Stimulated activated naive CD8-positive, alpha-beta T cell treated with anti-CD3 and anti-CD28 coated beads, Interleukin-15, Interleukin-2, amounts not matched to agents 100 U/mL and 50 U/mL, for 24 hours (primary cell): Measurements from ENCODE around the gene ZEB1.
"Not testable (repeated sequence)": the region's sequence is repeated elsewhere in the genome, so short reads cannot be mapped to it uniquely, and the experiment has no call there.

Source experiments
- ATAC-seq: fragments of 150-1000 bp; cut with Tn5 transposase; one replicate; pipeline ENCODE4 v1.10.0; 2021
- DNase-seq: peaks from one replicate; pipeline ENCODE4 v3.0.0; 2021

The ZEB1 gene

DNA sequence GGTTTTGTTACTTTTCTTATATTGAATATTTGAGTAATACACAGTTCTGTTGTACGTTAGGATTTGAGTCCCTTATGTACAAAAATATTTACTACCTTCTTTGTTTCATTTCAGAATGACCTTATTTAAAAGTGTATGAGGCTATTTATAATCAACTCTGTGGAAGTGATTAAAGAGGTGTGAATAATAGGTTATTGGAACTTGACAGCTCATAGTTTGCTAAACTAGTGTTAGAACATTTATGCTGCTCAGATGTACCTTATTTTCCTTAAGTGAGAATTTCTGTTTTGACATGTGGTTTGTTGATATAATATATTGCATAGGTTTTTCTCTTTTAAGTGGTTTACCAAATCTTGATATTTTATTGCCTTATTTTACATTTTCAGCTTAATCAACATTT is 105.5 kb downstream of the ZEB1 start:
- ATAC-seq (peak; percentile 40), DNase-seq (no peak)

DNA sequence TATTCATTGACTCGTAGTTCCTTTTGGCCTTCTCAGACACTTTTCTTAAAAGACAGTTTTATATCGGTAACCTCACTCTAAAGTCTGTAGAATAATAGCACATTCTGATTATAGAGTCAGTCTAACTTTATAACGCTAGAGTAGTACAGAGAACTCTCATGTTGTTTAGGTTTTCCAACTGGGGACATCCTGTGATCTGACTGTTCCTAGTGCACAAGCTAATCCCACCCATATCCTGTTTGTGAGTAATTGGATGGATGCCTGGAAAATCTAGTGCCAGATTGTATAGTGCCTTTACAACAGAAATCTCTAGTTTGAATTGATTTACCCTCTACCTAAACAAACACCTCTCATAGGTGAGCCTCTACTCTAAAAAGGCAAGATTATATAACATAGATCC is 107.4 kb downstream of the ZEB1 start:
- no peak for ATAC-seq
- DNase-seq, result no peak

DNA sequence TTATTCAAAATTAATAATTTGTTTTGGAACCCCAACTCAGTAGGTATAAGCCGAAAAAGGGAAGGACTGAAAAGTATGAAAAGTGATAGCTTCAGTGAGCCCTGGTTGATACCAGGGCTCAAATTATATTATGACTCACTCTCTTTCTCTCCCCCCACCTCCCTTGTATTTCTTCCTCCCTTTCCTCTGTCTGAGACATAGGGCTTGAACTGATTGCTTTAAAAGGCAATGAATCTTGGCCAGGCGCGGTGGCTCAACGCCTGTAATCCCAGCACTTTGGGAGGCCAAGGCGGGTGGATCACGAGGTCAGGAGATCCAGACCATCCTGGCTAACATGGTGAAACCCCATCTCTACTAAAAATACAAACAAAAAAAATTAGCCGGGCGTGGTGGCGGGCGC is 108.3 kb downstream of the ZEB1 start:
- not testable (repeated sequence) for DNase-seq

GRCh38 chr10:31428499-31428898 is 109.5 kb downstream of the ZEB1 start:
- not testable (repeated sequence) for DNase-seq
- peak; percentile 71 for ATAC-seq

More for the DNA sequence above, 108.3 kb downstream of the ZEB1 start:
- ATAC-seq, result not testable (repeated sequence)

GRCh38 chr10:31431021-31431420 is 112.0 kb downstream of the ZEB1 start:
- ATAC-seq (no peak), DNase-seq (no peak)

DNA sequence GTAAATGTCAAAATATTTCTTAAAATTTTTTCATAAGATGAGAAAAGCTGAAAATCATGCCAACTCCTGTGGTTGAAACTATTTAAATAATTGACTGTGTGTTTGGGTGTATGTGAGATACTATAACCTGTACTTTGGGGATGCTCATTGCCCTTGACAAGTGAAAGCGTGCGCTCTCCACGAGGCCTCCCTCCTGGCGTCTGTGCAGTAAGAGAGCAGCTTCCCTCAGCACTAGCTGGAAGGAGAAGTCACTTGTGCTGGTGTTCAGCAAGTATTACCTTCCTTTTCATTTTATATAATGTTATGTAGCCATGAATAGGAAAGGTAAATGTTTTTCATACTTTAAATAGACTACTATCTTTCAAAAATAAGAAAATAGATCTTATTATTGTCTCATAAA is 118.9 kb downstream of the ZEB1 start:
- no peak for ATAC-seq
- DNase-seq, result no peak

- ATAC-seq (no peak), DNase-seq (no peak)
Observed at GRCh38 chr10:31451766-31452165, 132.8 kb downstream of the ZEB1 start.

GRCh38 chr10:31456468-31456867 is 137.5 kb downstream of the ZEB1 start:
- ATAC-seq, result no peak
- DNase-seq, result no peak

- DNase-seq (no peak), ATAC-seq (no peak)
Observed at GRCh38 chr10:31457858-31458257, 138.8 kb downstream of the ZEB1 start.

DNA sequence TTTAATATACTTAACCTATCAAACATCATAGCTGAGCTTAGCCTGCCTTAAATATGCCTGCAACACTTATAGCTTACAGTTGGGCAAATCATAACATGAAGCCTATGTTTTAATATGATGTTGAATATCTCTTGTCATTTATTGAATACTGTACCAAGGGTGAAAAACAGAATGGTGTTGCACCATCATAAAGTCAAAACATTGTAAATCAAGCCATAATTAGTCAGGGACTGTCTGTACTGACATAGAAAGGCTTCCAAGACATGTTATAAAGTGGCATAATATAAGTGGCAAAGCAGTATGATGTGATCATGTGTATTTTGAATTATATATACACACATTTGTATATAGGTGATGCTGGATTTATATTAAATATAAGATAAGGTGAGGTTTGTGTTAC is 140.0 kb downstream of the ZEB1 start:
- no peak for ATAC-seq
- no peak for DNase-seq

GRCh38 chr10:31460242-31460641 is 141.2 kb downstream of the ZEB1 start:
- no peak for ATAC-seq
- no peak for DNase-seq

DNA sequence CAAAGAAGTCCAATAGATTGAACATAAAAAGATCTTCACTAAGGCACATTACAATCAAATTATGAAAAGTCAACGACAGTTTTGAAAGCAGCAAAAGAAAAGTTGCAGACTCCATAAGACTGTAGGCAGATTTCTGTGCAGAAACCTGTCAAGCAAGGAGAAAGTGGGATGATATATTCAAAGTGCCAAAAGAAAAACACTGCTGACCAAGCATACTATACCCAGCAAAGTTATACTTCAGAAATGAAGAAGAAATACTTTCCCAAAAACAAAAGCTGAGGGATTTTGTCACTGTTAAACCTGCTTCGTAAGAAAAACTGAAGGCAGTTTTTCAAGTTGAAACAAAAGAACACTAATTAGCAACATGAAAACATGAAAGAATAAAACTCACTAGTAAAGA is 145.5 kb downstream of the ZEB1 start:
- ATAC-seq (no peak), DNase-seq (no peak)

DNA sequence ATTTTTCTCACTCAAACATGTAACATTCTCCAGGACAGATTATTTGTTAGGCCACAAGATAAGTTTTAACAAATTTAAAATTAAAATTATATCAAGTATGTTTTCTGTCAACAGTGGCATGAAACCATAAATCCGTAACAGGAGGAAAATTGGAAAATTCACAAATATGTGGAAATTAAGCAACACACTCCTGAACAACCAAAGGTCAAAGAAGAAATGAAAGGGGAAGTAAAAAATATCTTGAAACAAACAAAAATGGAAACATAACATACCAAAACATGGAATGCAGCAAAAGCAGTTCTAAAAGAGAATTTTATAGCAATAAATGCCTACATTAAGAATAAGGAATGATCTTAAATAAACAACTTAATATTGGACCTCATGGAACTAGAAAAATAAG is 147.3 kb downstream of the ZEB1 start:
- no peak for ATAC-seq
- DNase-seq, result no peak

DNA sequence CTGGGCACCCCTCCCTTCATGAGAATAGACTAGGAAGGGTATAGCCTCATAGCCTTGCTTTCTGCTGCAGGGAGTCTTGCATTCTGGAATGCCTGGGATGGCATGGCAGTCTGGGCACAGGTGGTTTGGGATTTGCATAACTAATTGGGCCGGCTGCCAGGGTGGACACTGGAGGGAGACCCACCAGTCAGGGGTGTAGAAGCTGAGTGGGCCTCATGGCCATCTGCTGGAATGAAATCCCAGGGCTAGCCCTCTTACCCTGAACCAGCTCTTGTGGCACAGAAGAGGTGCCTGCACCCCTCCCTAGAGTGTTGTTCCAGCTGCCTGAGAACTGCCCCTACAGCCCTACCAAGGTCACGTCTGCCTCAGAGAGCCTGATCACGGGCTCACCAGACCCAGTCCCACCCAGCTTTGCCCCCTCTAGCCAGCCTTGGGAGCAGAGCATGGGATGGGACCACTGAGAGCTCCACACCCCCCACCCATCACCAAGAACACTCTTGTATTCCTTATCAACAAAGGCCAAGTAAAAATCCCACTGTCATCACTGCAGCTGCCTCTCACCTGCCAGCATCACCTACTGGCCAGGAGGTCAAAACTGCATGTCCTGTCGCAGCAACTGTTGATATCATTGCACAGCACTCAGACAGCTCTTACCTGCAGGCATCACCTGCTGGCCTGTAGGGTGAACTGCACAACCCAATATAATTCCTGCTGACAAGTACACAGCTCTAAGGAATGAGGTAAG is 148.9 kb downstream of the ZEB1 start:
- DNase-seq, result no peak
- no peak for ATAC-seq

DNA sequence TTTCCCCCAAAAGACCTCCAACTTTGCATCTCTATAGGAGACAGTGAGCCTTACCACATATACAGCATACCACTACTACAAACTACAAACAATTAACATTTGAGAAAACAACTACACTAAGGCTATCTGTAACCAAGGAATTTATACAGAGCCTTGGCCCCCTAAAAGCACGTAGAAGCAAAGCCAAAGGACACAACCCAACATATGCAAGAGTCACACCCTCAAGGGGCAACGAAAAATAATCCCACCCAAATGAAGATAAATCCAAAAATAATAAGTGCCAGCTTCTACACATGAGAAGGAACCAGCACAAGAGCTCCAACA is 149.5 kb downstream of the ZEB1 start:
- DNase-seq (no peak), ATAC-seq (no peak)

DNA sequence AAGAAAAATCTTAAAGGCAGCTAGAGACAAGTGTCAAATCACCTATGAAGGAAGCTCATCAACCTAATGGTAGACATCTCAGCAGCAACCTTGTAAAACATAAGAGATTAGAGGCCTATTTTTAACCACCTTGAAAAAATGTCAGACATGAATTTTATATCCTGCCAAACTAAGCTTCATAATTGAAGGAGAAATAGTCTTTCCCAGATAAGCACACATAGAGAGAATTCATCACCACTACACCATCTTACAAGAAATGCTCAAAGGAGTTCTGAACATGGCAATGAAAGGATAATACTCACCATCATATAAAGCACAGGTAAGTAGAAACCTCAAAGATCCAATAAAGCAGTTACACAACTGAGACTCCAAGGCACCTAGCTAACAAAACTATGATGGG is 156.5 kb downstream of the ZEB1 start:
- no peak for DNase-seq
- no peak for ATAC-seq

DNA sequence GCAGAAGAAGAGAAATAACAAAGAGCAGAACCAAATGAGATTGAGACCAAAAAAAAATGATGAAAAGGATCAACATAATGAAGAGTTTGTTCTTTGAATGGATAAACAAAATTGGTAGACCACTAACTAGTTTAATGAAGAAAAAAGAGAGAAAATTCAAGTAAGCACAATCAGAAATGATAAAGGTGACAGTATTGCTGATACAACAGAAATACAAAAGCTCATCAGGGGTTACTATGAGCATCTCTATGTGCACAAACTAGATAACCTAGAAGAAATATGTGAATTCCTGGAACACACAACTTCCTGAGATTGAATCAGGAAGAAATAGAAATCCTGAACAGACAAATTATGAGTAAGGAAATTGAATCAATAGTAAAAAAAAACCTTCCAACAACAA is 157.1 kb downstream of the ZEB1 start:
- ATAC-seq (no peak), DNase-seq (no peak)

GRCh38 chr10:31477584-31477983 is 158.6 kb downstream of the ZEB1 start:
- DNase-seq (no peak), ATAC-seq (no peak)

DNA sequence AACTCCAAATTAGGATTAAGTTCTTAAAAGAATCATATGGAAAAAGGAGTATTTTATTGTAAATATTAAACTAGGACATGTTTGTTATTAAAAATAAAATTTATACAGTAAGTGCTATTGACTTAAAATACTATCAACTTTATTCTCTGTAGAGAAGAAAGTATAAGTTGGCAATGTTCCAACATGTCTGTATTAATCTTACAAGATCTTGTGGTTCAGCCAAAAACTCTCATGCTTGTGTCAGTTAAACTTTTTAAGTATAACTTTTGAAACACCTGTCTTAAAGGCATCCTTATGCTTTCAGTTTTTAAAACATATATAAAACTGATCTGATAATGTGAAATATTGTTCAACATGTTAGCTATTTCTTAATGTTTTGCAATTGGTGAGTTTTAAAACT is 160.7 kb downstream of the ZEB1 start:
- no peak for DNase-seq
- ATAC-seq, result no peak

DNA sequence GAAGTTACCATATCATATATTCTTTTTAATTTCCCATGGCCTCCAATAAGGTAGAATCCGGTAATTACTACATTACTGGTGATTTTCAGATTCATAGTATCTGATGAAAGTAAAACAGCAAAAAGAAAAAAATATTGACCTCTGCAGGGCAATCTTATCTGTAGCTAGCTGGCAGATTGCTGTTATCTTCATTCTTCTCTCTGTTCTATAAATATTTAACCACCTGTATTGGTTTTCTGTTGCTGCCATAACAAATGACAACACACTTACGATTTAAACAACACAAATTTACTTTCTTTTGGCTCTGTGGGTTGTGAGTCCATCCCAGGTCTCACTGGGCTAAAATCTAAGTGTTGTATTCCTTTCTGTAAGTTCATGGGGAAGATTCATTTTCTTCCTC is 164.5 kb downstream of the ZEB1 start:
- ATAC-seq (no peak), DNase-seq (no peak)

DNA sequence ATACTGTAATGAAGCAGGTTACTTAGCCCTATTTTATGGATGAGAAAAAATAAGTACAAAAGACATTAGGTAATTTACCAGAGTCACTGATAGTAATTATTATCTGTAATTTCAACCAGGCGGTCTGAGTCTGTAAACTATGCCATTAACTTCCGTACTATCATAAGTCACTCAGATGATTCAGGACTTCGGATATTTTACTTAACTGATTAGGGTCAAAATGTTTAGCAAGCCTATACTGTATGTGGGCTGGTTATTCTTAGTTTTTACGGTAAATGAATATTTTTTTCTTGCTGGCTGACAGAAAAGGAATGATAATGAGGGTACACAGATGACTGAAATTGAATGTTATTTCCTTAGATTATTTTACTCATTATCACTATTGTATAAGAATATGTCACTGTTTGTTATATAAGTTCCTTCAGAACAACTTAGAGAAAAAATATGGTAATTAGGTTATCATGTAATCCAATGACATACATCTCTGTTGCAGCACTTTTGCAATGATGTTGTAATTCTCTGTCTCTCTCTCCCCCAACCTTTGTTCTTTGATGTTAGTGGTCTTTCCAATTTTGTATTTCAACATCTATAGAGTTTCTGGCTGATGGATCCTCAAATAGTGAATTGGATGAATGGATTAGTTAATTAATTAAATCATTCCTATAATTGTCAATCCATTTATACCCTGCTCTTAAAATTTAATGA is 165.6 kb downstream of the ZEB1 start:
- no peak for ATAC-seq
- DNase-seq, result no peak

GRCh38 chr10:31490858-31491504 is 172.0 kb downstream of the ZEB1 start:
- DNase-seq, result no peak
- no peak for ATAC-seq

- ATAC-seq (no peak), DNase-seq (no peak)
Observed at GRCh38 chr10:31507427-31507826, 188.4 kb downstream of the ZEB1 start.

GRCh38 chr10:31508234-31508633 is 189.2 kb downstream of the ZEB1 start:
- DNase-seq, result no peak
- no peak for ATAC-seq
